ENCODE data around the gene NHEJ1.

The NHEJ1 gene

GRCh38 chr2:219087361-219087760 lies 73.3 kb downstream of the NHEJ1 start:
- DNase-seq (ENCODE audit: low read depth): no peak

DNA sequence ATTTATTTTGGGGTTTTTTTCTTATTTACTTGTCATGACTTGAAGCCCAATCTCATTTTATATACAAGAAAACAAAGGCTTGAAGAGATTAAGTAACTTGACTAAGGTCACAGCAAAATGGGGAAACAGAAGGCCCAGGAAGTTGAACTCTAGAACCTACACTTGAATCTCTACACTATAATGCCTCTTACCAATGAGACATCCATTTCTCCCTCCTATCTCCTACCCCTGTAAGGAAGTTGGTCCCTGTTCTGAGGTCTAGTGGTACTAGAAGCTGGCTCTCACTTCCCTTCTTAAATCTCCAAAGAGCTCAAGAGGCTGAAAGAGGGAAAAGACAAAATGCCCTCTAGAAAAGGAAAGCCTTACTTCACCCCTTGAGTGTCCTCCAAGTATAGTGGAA lies 74.4 kb downstream of the NHEJ1 start:
- no peak for DNase-seq (ENCODE audit: low read depth)

DNA sequence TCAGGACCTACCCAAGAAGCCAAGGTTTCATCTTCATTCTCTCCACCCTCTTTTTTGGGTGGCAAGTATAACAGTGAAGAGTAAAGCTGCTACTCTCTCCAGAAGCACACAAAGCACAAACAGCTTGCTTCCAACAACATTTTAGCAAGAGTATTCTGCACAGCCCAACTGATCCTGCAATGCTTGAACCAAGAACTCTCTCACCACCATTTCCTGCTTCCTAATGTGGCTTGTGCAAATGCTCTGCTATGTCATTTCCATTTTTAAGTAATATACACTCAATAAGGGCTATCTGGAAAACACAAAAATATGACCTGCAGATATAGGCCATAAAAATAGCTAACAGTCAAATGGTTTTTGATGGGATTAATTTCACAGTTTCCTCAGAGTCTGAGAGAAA lies 75.8 kb downstream of the NHEJ1 start:
- DNase-seq (ENCODE audit: low read depth): no peak

GRCh38 chr2:219082332-219082958 lies 78.2 kb downstream of the NHEJ1 start:
- no peak for DNase-seq (ENCODE audit: low read depth)

DNA sequence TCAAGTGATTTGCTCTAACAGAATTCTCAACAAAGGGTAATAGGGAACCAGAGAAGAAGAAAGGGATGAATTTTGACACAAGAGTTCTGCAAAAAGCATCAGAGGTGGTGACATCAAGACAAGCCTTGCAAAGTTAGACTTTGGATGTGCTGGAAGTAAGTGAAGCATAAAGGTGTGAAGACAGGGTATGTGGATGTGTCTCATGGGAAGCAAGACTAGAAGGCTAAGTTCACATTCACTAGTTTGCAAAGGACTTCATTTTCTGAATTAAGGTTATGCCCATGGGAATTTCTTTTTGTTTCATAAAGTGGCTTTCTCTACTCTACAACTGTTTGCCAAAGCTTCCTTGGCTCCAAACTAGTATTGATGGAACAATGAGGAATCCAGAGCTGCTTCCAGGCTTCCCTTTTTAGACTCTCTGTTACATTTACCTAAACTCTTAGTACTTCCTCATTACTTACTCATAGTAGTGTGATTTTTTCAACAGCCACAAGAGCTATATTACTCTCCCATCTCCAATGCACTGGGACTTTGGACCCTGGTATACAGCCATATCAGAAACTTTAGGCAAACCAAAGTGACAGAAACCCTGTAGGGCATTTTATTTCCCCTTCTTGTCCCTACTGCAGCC lies 78.8 kb downstream of the NHEJ1 start:
- no peak for DNase-seq (ENCODE audit: low read depth)

GRCh38 chr2:219081096-219081495 lies 79.5 kb downstream of the NHEJ1 start:
- no peak for DNase-seq (ENCODE audit: low read depth)

DNA sequence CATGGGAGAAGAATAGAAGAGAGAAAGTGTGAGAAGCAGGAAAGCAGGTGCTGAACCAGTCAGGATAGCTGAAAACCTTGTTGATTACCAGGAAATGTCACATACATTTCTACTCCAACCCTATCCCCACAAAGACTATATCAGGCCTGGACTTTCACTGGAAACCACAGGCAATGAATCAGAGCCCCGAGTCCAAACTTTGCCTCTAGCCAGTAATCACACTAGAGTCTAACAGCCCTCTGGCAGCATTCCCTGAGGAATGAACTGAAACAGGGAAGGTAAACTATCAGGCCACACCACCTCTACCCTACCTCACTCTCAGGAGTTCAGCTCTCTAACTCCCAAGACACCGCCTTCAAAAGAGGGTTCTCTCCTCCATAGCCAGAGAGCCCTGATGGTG lies 81.2 kb downstream of the NHEJ1 start:
- peak; percentile 54 for DNase-seq (ENCODE audit: low read depth)

DNA sequence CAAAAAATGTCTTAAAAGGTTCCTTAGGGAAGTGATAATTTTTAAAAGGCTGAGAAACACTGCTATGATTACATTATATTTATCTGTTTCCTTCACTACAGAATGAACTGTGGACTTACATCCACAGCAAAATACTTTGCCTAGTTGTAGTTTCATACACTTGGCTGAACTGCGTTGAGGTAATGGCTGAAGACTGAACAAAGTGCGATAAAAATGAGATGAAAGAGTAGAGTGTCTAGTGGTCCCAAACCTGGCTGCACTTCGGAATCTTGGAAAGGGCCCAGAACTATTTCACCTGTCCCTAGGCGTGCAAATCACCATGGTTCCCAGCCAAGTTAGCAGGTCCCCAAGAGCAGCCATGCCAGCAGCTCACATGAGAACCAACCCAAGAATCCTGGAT lies 81.7 kb downstream of the NHEJ1 start:
- DNase-seq (ENCODE audit: low read depth): no peak

DNA sequence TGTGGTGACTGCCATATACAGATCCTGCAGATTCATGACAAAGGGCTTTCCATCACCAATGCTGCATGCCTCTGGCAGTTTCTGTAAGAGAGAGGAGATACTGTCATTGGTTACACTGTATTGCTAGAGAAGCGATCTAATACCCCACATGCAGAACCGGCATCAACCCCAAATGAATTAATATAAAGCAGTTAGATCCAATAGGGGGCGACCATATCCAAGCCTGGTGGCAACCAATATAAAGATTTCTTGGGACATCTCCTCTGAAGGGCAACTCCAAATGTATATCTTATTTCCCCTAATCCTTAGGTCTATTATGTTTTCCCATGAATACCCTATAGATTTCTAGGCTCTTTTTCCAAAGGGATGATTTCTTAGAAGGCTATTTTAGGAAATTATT lies 82.5 kb downstream of the NHEJ1 start:
- no peak for DNase-seq (ENCODE audit: low read depth)

DNA sequence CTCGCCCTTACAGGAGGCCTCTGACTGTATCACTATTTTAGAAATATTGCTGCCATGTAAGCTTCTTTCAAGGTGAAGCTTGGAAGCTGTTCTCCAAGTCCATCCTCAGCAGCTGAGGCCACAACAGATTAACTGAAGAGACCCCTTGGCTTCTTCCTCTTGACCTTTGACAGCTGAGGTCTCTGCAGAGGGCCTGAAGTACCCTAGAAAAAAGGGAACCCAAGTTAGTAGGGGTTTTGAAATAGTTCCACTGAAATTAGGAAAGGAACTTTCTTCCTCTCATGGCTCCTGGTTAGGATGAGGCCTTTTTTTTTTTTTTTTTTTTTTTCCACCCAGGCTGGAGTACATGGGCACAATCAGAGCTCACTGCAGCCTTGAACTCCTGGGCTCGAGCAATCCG lies 84.4 kb downstream of the NHEJ1 start:
- DNase-seq (ENCODE audit: low read depth): no peak

- DNase-seq (ENCODE audit: low read depth): peak; percentile 64
Observed at GRCh38 chr2:219073413-219074129, 87.0 kb downstream of the NHEJ1 start.

DNA sequence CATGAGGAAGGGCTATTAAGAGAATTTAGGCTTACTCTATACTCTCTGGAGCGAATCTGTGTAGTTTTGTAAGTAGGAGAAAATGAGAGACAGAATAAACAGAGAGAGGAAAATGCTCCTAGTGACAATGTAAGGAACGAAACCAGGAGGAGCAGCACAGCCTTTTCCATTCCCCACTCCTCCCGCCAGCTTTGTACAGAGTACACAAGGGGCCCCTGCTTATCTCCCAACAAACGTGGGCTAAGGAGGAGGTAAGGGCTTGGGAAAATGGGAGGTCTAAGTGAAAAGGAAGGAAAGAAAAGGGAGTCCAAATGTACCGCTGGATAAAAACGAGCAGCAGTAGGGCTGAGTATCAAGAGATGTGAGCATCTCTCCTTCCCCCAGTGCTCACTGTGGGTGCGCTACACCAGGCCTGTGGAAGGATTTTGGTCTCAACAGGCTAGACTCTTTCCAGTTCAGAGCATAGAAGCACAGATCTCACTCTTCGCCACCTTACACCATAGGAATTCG lies 87.8 kb downstream of the NHEJ1 start:
- DNase-seq (ENCODE audit: low read depth): no peak

- peak; percentile 44 for DNase-seq (ENCODE audit: low read depth)
Observed at GRCh38 chr2:219071131-219071816, 89.3 kb downstream of the NHEJ1 start.

GRCh38 chr2:219065484-219065883 lies 95.1 kb downstream of the NHEJ1 start:
- DNase-seq (ENCODE audit: low read depth): no peak

DNA sequence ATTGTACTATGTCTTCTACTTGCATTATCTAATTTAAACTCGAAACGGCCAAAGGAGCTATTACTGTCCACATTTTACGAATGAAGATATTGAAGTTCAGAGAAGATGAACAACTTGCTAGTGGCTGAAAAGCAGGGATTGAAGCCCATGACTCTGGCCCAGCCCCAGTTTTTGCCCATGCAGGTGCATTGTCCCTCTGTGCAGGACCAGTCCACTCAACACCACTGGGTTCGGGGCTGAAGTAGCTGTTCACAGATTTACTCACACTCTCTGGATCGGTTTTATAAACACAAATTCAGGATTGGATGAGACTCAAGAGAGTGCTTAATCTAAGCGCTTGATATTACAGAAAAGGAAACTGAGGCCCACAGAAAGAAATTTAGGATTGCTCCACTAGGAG lies 98.5 kb downstream of the NHEJ1 start:
- DNase-seq (ENCODE audit: low read depth): no peak

GRCh38 chr2:219060821-219061791 lies 99.5 kb downstream of the NHEJ1 start, which contains the start of gene IHH:
Gene IHH, minus strand, starts transcription at chr2:219060921. Its CDS starts 454 bp downstream, at chr2:219060467.
- peak; percentile 19 for DNase-seq (ENCODE audit: low read depth)

DNA sequence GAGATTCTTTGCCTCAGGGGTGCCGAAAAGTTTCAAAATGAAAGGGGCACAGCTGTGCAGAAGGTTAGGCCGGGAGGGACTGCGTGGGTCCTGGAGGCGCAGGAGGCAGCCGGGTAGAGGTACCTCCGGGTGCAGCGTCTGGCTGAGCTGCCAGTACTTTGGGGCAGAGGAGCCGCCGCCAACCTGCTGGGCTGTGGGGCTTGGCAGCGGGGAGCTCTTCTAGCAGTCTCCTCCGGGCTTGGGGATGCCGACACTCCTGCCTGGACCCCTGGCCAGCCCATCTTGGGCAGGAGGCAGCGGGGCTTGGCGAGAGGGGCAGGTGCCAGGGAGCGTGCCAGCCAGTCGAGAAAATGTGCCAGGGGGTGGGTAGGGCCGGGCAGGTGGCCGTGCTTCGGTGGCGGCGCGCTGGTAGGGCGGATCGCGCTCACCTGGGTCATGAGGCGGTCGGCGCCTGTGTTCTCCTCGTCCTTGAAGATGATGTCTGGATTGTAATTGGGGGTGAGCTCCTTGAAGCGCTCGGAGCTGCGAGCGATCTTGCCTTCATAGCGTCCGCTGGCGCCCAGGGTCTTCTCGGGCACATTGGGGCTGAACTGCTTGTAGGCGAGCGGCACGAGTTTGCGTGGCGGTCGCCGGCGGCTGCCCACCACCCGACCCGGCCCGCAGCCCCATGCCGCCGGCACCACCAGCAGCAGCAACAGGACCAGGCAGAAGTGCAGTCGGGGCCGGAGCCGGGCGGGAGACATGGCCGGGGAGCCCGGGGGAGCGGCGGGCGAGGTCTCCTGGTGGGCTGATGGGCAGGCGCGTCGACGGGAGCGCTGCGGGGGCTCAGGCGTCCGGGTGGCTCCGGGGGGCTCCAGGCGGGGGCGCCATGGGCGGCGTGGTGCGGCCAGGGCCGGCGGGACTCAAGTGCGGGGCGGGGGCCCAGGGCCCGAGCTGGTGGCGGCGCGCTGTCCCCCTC lies 100.6 kb downstream of the NHEJ1 start:
- no peak for DNase-seq (ENCODE audit: low read depth)

DNA sequence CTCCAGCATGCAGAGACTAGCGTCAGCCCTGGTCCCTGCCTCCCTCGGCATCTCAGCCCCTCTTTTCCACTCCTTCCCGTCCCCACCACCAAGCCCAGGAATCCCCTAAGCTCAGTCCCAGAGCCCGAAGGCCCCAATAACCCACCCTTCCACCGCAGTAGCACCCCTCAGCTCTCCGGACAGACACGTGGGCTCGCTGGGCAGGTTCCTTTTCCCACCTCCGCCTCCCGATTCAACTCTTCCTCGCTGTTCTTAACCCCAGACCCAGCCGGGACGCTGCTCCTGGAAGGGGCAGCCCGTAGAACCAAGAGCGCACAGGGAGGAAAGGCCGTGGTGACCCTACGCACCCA lies 101.3 kb downstream of the NHEJ1 start:
- DNase-seq (ENCODE audit: low read depth): no peak

GRCh38 chr2:219058541-219059374 lies 101.9 kb downstream of the NHEJ1 start:
- DNase-seq (ENCODE audit: low read depth): peak; percentile 56

Data from EH (cell line).